Fibroblast of villous mesenchyme (primary cell): ENCODE data around the gene ALDH6A1. TPM values are rescaled to one million over a fixed set of nuclear protein-coding genes. Genes with fewer than 3 reads are reported as not detected.

Experiments used
- DNase-seq: peaks from one replicate; pipeline ENCODE4 v3.0.0-alpha.2; 2010; ENCODE audit warnings: low read depth
- H3K4me3 ChIP-seq: 2 replicates; pipeline ENCODE4 v1.5.1; 2011; ENCODE audit warnings: low read depth, mild to moderate bottlenecking, low read length
- total RNA-seq: library from RNA; depleted of rRNA; stranded (reverse); fragments of >200 nt; gene quantifications from 2 replicates; pipeline ENCODE4 v1.2.3, GENCODE V29; 2012
- TF ChIP-seq, protein P1 (sequence below): IDR thresholded peaks from 2 replicates; pipeline ENCODE4 v1.5.1; 2012; ENCODE audit warnings: low read depth, mild to moderate bottlenecking, low read length; ENCODE audit not compliant: insufficient read depth

The ALDH6A1 gene
- total RNA-seq, 1 donor, result 16.0 TPM

DNA sequence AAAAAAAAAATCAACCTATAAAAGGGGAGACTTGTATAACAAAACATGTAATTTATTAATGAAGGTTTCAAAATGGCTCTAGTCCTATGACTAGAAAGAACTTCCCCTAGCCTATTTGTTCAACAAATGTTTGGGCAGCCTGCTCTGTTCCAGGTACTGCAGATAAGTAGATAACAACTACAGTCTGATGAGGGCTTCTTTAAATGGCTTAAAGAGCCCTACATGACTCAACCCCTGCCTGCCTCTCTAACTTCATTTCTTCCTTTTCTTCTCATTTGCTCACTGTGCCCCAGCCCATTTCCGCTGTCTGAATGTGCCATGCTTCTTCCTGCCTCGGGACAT lies 21.5 kb downstream of the ALDH6A1 start:
- no peak for DNase-seq
- no peak overlapping the region for H3K4me3 ChIP-seq
- TF ChIP-seq, protein P1, sequence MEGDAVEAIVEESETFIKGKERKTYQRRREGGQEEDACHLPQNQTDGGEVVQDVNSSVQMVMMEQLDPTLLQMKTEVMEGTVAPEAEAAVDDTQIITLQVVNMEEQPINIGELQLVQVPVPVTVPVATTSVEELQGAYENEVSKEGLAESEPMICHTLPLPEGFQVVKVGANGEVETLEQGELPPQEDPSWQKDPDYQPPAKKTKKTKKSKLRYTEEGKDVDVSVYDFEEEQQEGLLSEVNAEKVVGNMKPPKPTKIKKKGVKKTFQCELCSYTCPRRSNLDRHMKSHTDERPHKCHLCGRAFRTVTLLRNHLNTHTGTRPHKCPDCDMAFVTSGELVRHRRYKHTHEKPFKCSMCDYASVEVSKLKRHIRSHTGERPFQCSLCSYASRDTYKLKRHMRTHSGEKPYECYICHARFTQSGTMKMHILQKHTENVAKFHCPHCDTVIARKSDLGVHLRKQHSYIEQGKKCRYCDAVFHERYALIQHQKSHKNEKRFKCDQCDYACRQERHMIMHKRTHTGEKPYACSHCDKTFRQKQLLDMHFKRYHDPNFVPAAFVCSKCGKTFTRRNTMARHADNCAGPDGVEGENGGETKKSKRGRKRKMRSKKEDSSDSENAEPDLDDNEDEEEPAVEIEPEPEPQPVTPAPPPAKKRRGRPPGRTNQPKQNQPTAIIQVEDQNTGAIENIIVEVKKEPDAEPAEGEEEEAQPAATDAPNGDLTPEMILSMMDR, result no peak

DNA sequence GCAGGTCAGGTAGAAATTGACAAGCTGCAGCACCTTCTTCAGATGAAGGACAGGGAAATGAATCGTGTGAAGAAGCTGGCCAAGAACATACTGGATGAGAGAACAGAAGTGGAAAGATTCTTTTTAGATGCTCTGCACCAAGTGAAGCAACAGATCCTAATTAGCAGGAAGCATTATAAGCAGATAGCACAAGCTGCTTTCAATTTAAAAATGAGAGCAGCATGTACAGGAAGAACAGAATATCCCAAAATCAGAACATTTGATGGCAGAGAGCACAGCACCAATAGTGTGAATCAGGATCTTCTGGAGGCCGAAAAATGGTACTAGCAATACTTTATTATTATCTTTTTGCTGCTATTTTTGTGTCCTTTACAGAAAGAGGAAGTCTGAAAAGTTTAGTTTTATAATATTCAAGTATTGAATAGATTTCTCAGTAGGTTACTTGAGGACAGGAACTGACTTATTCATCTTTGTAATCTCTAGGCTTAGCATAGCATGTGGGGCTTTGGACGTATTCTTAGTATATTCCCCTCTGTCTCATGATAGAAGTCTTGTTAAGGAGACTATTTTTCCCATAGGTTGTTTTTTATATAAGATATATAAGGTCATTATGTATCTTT lies 34.3 kb downstream of the ALDH6A1 start:
- H3K4me3 ChIP-seq, result no peak overlapping the region
- no peak for DNase-seq
- TF ChIP-seq, protein P1, result no peak

DNA sequence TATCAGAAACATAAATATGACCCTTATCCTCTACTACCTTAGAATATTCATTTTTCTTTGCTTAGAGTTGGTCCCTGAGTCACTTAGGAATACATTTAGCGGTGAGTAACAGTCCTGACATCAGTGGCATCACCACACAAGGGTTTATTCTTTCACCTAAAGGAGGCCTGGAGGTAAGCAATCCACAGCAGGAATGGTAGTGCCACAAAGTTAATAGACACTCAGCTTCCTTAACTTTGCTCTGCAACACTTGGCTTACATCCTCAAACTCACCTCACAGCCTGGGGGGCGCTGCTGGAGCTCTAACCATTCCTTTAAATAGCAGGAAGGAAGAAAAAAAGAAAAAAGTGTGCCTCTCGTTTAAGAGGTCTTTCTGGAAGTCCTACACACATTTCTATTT lies 36.0 kb downstream of the ALDH6A1 start:
- DNase-seq, result no peak
- no peak overlapping the region for H3K4me3 ChIP-seq
- TF ChIP-seq, protein P1, result peak; percentile 9

GRCh38 chr14:74045522-74045921 lies 38.7 kb downstream of the ALDH6A1 start:
- TF ChIP-seq, protein P1, result no peak
- H3K4me3 ChIP-seq, result no peak overlapping the region
- no peak for DNase-seq

DNA sequence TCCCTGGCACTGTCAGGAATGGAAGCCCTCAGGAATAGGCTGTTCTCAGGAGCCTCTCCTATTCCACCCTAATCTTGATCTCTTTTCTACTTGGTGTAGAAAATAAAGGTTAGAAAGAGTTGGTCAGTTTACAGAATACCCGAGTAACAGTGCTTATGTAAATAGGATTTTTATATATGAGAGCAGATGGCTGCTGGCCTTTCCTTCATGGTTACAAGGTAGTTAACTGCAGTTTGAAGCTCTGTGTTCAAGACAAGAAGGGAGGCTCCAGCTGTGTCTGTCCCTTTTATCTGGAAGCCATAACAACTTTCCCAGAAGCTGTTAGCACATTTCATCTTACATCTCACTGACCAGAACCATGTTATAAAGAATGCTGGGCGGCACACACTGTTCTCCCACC lies 42.0 kb downstream of the ALDH6A1 start:
- TF ChIP-seq, protein P1, result no peak
- no peak for DNase-seq
- no peak overlapping the region for H3K4me3 ChIP-seq

DNA sequence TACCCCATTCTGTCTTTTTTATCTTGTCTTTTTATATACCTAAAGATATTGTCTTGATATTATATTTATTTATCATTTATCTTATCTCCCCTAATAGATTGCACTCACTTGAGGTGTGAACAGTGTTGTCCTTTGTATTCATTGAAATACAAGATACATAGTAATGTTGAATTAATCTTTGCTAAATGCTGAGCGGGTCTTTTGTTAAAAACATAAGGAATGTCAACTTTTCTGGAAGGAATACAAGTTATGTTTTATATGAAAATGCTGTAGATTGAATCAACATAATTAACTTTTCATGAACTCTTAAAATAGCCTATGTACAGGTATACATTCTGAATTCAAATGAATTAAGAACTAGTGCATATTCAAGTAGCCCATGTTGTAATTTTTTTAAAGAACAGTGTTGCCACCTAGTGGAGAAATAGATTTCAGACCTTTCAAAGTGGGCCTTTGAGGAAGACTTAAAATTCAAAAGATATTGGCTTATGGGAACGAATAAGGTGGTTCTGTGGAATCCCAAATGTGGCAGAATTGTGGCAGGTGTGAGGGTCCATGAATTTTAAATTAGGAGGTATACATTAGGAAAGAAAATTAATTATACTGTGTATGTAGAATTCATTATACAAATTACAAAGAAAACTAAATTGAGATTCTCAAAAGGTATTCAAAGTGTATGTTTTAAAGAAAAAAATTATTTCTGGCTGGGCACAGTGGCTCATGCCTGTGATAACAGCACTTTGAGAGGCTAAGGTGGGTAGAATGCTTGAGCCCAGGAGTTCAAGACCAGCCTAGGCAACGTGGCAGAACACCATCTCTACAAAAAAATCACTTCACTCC lies 46.0 kb downstream of the ALDH6A1 start:
- TF ChIP-seq, protein P1, result peak; percentile 62
- DNase-seq, result peak; percentile 75

More for the DNA sequence above, 46.0 kb downstream of the ALDH6A1 start:
- H3K4me3 ChIP-seq, result no peak overlapping the region
